GM19324 (cell line): ENCODE data around the gene FOXE3.

Experiments
- ATAC-seq: cut with Tn5 transposase; IDR thresholded peaks from one replicate; pipeline ENCODE4 v1.9.1; 2021; ENCODE audit warnings: mild to moderate bottlenecking, moderate library complexity; ENCODE audit not compliant: unreplicated experiment, low FRiP score

Gene FOXE3

GRCh38 chr1:47415728-47416318, at the start of gene FOXE3:
Gene FOXE3, plus strand, starts transcription at chr1:47416285. Its CDS starts 31 bp downstream, at chr1:47416316.
- no peak for ATAC-seq

GRCh38 chr1:47367651-47368050, 48.4 kb upstream of the FOXE3 start:
- no peak for ATAC-seq

GRCh38 chr1:47371016-47371517, 45.0 kb upstream of the FOXE3 start:
- no peak for ATAC-seq

- ATAC-seq = no peak
Measured at GRCh38 chr1:47374501-47374900, 41.6 kb upstream of the FOXE3 start.

GRCh38 chr1:47378147-47378546, 37.9 kb upstream of the FOXE3 start:
- ATAC-seq = no peak

GRCh38 chr1:47380699-47381098, 35.4 kb upstream of the FOXE3 start:
- ATAC-seq = no peak

- no peak for ATAC-seq
Measured at GRCh38 chr1:47382399-47382983, 33.6 kb upstream of the FOXE3 start.

GRCh38 chr1:47384083-47384482, 32.0 kb upstream of the FOXE3 start:
- no peak for ATAC-seq

- ATAC-seq = no peak
Measured at GRCh38 chr1:47385020-47385419, 31.1 kb upstream of the FOXE3 start.

GRCh38 chr1:47386268-47386667, 29.8 kb upstream of the FOXE3 start:
- ATAC-seq = no peak

- no peak for ATAC-seq
Measured at GRCh38 chr1:47388030-47388890, 27.8 kb upstream of the FOXE3 start.

GRCh38 chr1:47388891-47389238, 27.2 kb upstream of the FOXE3 start:
- no peak for ATAC-seq

GRCh38 chr1:47389731-47390130, 26.4 kb upstream of the FOXE3 start:
- ATAC-seq = no peak

- no peak for ATAC-seq
Measured at GRCh38 chr1:47390843-47391242, 25.2 kb upstream of the FOXE3 start.

GRCh38 chr1:47393141-47393540, 22.9 kb upstream of the FOXE3 start:
- no peak for ATAC-seq

GRCh38 chr1:47395433-47395832, 20.7 kb upstream of the FOXE3 start:
- ATAC-seq = no peak

- no peak for ATAC-seq
Measured at GRCh38 chr1:47396671-47397196, 19.4 kb upstream of the FOXE3 start.

- no peak for ATAC-seq
Measured at GRCh38 chr1:47399138-47399845, 16.8 kb upstream of the FOXE3 start.

GRCh38 chr1:47399846-47400155, 16.3 kb upstream of the FOXE3 start:
- ATAC-seq = no peak

- ATAC-seq = no peak
Measured at GRCh38 chr1:47401761-47402160, 14.3 kb upstream of the FOXE3 start.

- no peak for ATAC-seq
Measured at GRCh38 chr1:47402591-47402990, 13.5 kb upstream of the FOXE3 start.
